Motor neuron (in vitro differentiated cells): ENCODE measurements around the gene TST. TPM values are rescaled to one million over a fixed set of nuclear protein-coding genes. Genes with fewer than 3 reads are reported as not detected.

ENCODE experiments used
- ATAC-seq, 8 experiments: fragments of 200-7000 bp; cut with Tn5 transposase; replicated peaks in 6 of 8; 2 replicates each; pipeline ENCODE4 v1.8.0; 2021; ENCODE audit warnings: mild to moderate bottlenecking in 8 of 8, moderate library complexity in 8 of 8
- H3K27ac ChIP-seq, 2 donors: fragments of 250-450 bp; sonication (Bioruptor Pico); 2 replicates each; pipeline ENCODE4 v1.9.0; 2021; ENCODE audit warnings: antibody characterized with exemption in 2 of 2, mild to moderate bottlenecking in 2 of 2, moderate library complexity in 1 of 2
- H3K4me1 ChIP-seq, 2 donors: fragments of 250-450 bp; sonication (Bioruptor Pico); replicated peaks in 1 of 2; 2 replicates each; pipeline ENCODE4 v1.6.1; 2021; ENCODE audit warnings: antibody characterized with exemption in 2 of 2, mild to moderate bottlenecking in 2 of 2, moderate library complexity in 1 of 2
- H3K4me3 ChIP-seq, 5 donors: fragments of 250-450 bp; sonication (Bioruptor Pico); 2 replicates each; pipeline ENCODE4 v1.9.0; 2021; ENCODE audit warnings: antibody characterized with exemption in 5 of 5, mild to moderate bottlenecking in 5 of 5, moderate library complexity in 4 of 5
- WGBS, 10 experiments: fragments of 450-650 bp; shearing (Covaris generic); methylation state at CpG; one replicate each; pipeline ENCODE4 v1.0.0; 2022; 5-methylcytosine and 5-hydroxymethylcytosine counted together
- in situ Hi-C, 9 experiments: fragments of 400-800 bp; cut with MboI; loops; one replicate each; pipeline ENCODE4 v1.15.0; 2021; ENCODE audit warnings: low sequenced_read_pairs in 9 of 9, low pct_unique_long_range_greater_than_20kb in 2 of 9; ENCODE audit not compliant: unreplicated experiment in 9 of 9
- total RNA-seq, 8 experiments: library from RNA; unstranded; fragments of 300-600 nt; gene quantifications; 2 replicates each; pipeline versions ENCODE4 v1.2.3 to v1.2.4, GENCODE V29; 2022

Gene TST
- total RNA-seq, 8 experiments from 2014 or later, result 5.5 to 49.5 (median 10.3) TPM

GRCh38 chr22:37012956-37013355 lies 6.3 kb downstream of the TST start:
- Histone ChIP-seq H3K4me1 (peaks cover under 1 to 1% of the 10 kb centered on the region in 2 donors), H3K27ac (no peak overlapping the region), H3K4me3 (no peak overlapping the region)
- 20 to 100% (median 83%) methylated on average over 1 to 8 of the region's 10 CpGs; no CpG with 5 or more reads in 4 of the 10 experiments for WGBS, 10 experiments
- in situ Hi-C loops, result no loop called here
- no peak for ATAC-seq

GRCh38 chr22:37012262-37012904 lies 6.9 kb downstream of the TST start:
- in situ Hi-C loops, result no loop called here
- no peak overlapping the region for H3K27ac ChIP-seq
- no peaks in the 10 kb centered on the region for H3K4me1 ChIP-seq
- H3K4me3 ChIP-seq, result no peak overlapping the region
- ATAC-seq, result no peak
- 20 to 86% (median 64%) methylated on average over 1 to 4 of the region's 9 CpGs; no CpG with 5 or more reads in 7 of the 10 experiments for WGBS, 10 experiments

- no peak for ATAC-seq
- H3K4me1 ChIP-seq, result no peaks in the 10 kb centered on the region
- in situ Hi-C loops, result no loop called here
- WGBS, 10 experiments, result 78 to 100% (median 93%) methylated on average over 1 to 2 of the region's 3 CpGs; no CpG with 5 or more reads in 4 of the 10 experiments
- H3K27ac ChIP-seq, result no peak overlapping the region
- H3K4me3 ChIP-seq, result no peak overlapping the region
Observed at GRCh38 chr22:37011472-37011871, 7.8 kb downstream of the TST start.

GRCh38 chr22:37010976-37011375 lies 8.3 kb downstream of the TST start:
- no peak for ATAC-seq
- Histone ChIP-seq H3K4me3 (no peak overlapping the region), H3K4me1 (no peaks in the 10 kb centered on the region), H3K27ac (no peak overlapping the region)
- 60 to 100% (median 83%) methylated on average over 1 to 10 of the region's 20 CpGs; no CpG with 5 or more reads in 6 of the 10 experiments for WGBS, 10 experiments
- in situ Hi-C loops, result no loop called here

DNA sequence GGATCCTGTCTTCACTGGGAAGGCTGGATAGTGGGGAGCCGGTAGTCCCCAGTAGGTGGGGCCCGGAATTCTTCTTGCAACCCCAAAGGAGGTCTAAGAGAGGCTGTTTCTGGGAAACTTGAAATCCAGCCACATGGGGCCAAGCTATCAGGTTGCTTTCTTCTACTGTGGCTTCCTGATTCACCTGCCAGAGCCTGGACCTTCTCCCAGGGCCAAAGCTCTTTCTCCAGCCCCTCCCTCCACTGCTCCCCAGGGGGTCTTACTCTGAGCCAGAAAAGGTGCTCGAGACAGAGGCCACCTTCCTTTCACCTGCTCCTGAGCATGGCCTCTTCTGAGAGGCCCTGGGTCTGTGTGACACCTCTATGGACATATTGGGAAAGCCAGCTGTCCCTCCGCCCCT lies 9.1 kb downstream of the TST start:
- 60 to 100% (median 82%) methylated on average over 1 to 2 of the region's 4 CpGs; no CpG with 5 or more reads in 4 of the 10 experiments for WGBS, 10 experiments
- no peak overlapping the region for H3K27ac ChIP-seq
- no peaks in the 10 kb centered on the region for H3K4me1 ChIP-seq
- H3K4me3 ChIP-seq, result no peak overlapping the region
- ATAC-seq, result no peak
- in situ Hi-C loops, result no loop called here

DNA sequence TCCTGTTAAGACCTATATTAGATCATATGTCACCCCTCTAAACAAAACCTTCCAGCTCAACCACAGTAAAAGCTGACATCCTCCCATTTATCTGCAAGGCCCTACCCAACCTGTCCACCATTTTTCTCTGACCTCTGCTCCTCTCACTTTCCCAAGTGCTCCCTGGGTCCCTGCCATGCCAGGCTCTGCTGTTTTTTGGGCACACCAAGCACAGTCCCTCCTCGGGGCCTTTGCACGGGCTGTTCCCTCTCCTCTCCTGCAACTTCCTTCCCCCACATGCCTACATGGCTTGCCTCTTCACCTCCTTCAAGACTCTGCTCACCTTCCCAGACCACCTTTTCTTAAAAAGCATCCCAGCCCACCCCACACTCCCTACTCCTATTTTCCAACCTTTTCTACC lies 9.8 kb downstream of the TST start:
- no peak overlapping the region for H3K27ac ChIP-seq
- WGBS, 10 experiments, result 37 to 100% (median 72%) methylated on average over 1 to 2 of the region's 2 CpGs; no CpG with 5 or more reads in 5 of the 10 experiments

DNA sequence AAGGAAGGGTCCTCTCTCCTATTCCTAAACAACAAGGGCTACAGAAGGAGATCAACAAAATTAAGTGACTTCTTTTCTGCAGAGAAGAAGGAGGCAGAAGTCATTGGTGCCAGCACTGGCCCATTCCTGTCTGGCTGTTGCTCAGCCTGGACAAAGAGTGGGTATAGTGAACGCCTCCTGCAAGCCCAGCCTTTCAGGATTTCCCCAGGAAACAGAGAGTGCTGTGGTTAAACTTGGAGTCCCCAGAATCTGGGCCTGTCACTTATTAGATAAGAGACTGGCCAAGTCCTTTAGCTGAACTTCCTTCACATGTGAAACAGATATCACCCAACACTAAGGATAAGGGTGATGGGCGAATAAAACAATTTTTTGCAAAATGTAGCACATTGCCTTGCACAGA lies 10.9 kb downstream of the TST start:
- no peak for ATAC-seq
- in situ Hi-C loops, result no loop called here
- WGBS, 10 experiments, result 30 to 80% (median 65%) methylated on average over 1 to 2 of the region's 2 CpGs; no CpG with 5 or more reads in 5 of the 10 experiments
- no peak overlapping the region for H3K4me3 ChIP-seq
- H3K27ac ChIP-seq, result no peak overlapping the region
- no peaks in the 10 kb centered on the region for H3K4me1 ChIP-seq

More for the DNA sequence above, 9.8 kb downstream of the TST start:
- in situ Hi-C loops, result no loop called here
- no peak for ATAC-seq
- Histone ChIP-seq H3K4me3 (no peak overlapping the region), H3K4me1 (no peaks in the 10 kb centered on the region)

DNA sequence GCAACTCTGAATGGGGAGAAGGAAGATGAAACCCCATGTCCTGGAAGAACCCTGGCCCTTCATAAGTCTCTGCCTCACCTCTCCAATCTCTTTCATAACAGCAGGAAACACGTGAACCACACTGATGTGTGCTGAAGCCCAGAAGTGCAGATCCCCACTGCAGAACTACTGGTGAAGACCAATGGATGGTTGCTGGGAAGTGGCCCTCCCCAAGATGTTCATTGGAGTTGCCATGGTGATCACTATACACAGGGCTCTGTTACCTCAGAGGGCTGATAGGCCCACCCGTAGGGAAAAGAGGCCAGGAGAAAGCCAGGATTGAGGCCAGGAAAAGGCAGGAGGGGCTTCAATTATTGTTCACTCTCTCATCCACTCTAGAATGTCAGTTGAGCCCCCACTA lies 11.6 kb downstream of the TST start:
- peak in 2 of 8 experiments; percentile 41 to 48 for ATAC-seq
- no peak overlapping the region for H3K4me3 ChIP-seq
- H3K4me1 ChIP-seq, result no peaks in the 10 kb centered on the region
- in situ Hi-C loops, result no loop called here
- no peak overlapping the region for H3K27ac ChIP-seq
- WGBS, 10 experiments, result 0 to 80% (median 38%) methylated on average over 1 to 2 of the region's 2 CpGs; no CpG with 5 or more reads in 6 of the 10 experiments

- ATAC-seq, result no peak
- Histone ChIP-seq H3K4me1 (no peaks in the 10 kb centered on the region), H3K4me3 (no peak overlapping the region), H3K27ac (no peak overlapping the region)
- 80 to 85% (median 81%) methylated on average over 1 to 6 of the region's 7 CpGs; no CpG with 5 or more reads in 6 of the 10 experiments for WGBS, 10 experiments
- in situ Hi-C loops, result no loop called here
Observed at GRCh38 chr22:37002633-37003032, 16.6 kb downstream of the TST start.

DNA sequence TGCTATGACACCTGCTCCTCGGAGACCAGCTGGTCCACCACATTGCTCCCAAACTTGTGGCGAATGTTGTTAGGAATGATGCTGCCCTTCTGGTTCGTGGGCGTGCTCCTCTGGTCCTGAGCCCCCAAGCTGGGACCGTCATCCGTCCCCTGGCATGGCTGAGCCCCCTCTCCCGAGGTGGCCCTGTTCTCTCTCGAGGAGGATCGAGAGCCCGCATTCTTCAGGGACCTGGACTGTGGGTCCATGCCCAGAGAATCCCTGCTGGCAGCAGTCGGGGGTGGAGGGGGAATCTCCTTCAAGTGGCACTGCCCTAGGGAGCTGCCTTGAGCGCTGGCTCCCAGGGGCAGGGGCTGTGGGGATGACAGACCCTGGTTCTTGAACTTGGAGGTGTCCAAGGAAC lies 17.4 kb downstream of the TST start:
- Histone ChIP-seq H3K27ac (no peak overlapping the region), H3K4me3 (no peak overlapping the region), H3K4me1 (no peaks in the 10 kb centered on the region)
- in situ Hi-C loops, result no loop called here
- WGBS, 10 experiments, result 10 to 86% (median 39%) methylated on average over 1 to 6 of the region's 12 CpGs; no CpG with 5 or more reads in 4 of the 10 experiments
- ATAC-seq, result no peak

DNA sequence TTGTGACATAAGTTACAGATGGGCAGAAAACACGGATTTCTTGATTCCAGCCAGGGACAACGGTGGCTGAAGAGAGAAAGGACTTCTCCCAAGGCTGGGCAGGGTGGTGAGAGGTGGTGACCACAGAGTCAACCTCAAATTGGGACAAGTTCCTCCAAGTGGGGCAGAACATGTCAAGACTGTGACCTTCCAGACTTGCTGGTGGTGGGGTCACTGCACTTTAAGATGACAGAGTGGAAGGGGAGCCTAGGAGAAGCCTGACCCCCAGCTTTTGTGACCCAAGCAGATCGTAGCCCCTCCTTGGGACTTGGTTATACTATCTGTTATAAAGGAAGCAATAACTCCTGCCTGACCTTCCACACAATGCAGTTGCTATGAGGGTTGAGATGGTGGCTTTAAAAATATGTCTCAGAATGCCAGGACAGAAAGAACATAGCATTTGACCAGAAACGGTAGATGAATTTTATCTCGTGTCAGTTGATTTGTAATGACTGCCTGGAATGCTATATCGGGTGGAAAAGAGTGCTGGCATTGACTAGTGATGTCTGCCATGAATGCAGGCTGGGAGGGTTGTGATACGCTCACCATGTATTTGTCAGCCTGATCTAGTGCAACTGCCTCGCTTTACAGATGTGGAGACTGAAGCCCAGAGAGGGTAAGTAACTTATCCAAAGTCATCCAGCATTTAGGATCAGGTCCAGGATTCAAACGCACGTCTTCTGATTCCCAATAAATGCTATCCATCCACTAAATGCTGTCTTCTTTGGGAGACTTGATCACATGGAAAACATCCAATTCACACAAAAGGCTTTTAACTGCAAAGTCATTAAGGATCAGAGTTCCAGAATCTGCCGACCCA lies 18.3 kb downstream of the TST start:
- no peak for ATAC-seq
- Histone ChIP-seq H3K4me1 (no peaks in the 10 kb centered on the region), H3K4me3 (no peak overlapping the region), H3K27ac (no peak overlapping the region)
- 19 to 89% (median 68%) methylated on average over 3 to 9 of the region's 11 CpGs; no CpG with 5 or more reads in 2 of the 10 experiments for WGBS, 10 experiments
- in situ Hi-C loops, result no loop called here

- Histone ChIP-seq H3K4me1 (no peaks in the 10 kb centered on the region), H3K27ac (no peak overlapping the region), H3K4me3 (no peak overlapping the region)
- in situ Hi-C loops, result loop anchor here in 2 of 9 experiments (25.0 kb wide), 2 partner anchors 212 to 462 kb away; partner anchors contain the start of genes IFT27 (in 2 of the 2) and EIF3D (in 1 of the 2)
- ATAC-seq, result peak in 1 of 8 experiments; percentile 37
- 80% methylated on average over 1 of the region's 4 CpGs; no CpG with 5 or more reads in 8 of the 10 experiments for WGBS, 10 experiments
Observed at GRCh38 chr22:36999463-36999862, 19.8 kb downstream of the TST start.
